HepG2 (cell line): ENCODE results near the gene GASK1A. TPM values are rescaled to one million over a fixed set of nuclear protein-coding genes. Genes with fewer than 3 reads are reported as not detected.

ENCODE experiments used
- ATAC-seq: fragments of 200-7000 bp; cut with Tn5 transposase; 3 replicates; pipeline ENCODE4 v1.9.1; 2020; ENCODE audit warnings: mild to moderate bottlenecking, moderate library complexity
- BruUV-seq: library from RNA; stranded (reverse); fragments of 400-500 nt; replicated peaks from 2 replicates; lab custom pipeline; 2021; lab: Mats Ljungman, UMichigan
- CTCF ChIA-PET: fragments of 300-600 bp; formaldehyde crosslinking; extraction: SDS; loops from one replicate; lab custom pipeline; 2021; ENCODE audit warnings: low total read pairs, inconsistent platforms, low intra/inter-chr PET ratio; lab: Yijun Ruan, JAX
- POLR2A ChIA-PET: fragments of 350-600 bp; sonication (Branson Sonifier 250); formaldehyde crosslinking; loops from one replicate; lab custom pipeline; 2020; ENCODE audit warnings: antibody characterized with exemption, inconsistent platforms; lab: Yijun Ruan, JAX
- DNase-seq: peaks from one replicate; pipeline ENCODE4 v3.0.0-alpha.2; 2015; ENCODE audit warnings: low spot score
- FAIRE-seq: peaks from 3 replicates; lab custom pipeline; 2011; peaks lifted over from hg19 to GRCh38; lab: Jason Lieb, UNC
- H2AFZ ChIP-seq: one replicate; pipeline ENCODE4 v1.6.1; 2011; ENCODE audit warnings: low read length, inconsistent platforms
- H3K27ac ChIP-seq: fragments of 300-600 bp; 3 replicates; pipeline ENCODE4 v1.8.0; 2011; ENCODE audit warnings: mixed run types, mild to moderate bottlenecking, mixed read lengths, low read length, inconsistent platforms; ENCODE audit not compliant: insufficient read depth; ENCODE audit errors: extremely low read length
- H3K27me3 ChIP-seq, 2 experiments: fragments of 200-600 bp in 1 of 2; 2 replicates in 1 of 2; 3 replicates in 1 of 2; pipeline versions ENCODE4 v1.6.0 to v1.8.0; 2011; ENCODE audit warnings: low read length in 2 of 2, mild to moderate bottlenecking in 2 of 2, moderate library complexity in 2 of 2, inconsistent platforms in 1 of 2; ENCODE audit not compliant: insufficient read depth in 2 of 2, control insufficient read depth in 1 of 2
- H3K36me3 ChIP-seq, 2 experiments: fragments of 200-600 bp in 1 of 2; replicated peaks in 1 of 2; 2 replicates in 1 of 2; 3 replicates in 1 of 2; pipeline versions ENCODE4 v1.5.1 to v1.8.0; 2011; ENCODE audit warnings: low read length in 2 of 2, inconsistent platforms in 1 of 2; ENCODE audit not compliant: insufficient read depth in 2 of 2, control insufficient read depth in 1 of 2
- H3K4me1 ChIP-seq: 2 replicates; pipeline ENCODE4 v1.5.1; 2012; ENCODE audit warnings: low read length, inconsistent platforms; ENCODE audit not compliant: insufficient read depth
- H3K4me2 ChIP-seq: 2 replicates; pipeline ENCODE4 v1.6.0; 2011; ENCODE audit warnings: low read depth, low read length, inconsistent platforms
- H3K4me3 ChIP-seq, 3 experiments: fragments of 200-600 bp in 1 of 3; sonication (generic), shearing (Covaris generic) in 1 of 3; replicated peaks in 1 of 3; 2 replicates each; pipeline ENCODE4 v1.5.1; 2011 to 2016; ENCODE audit warnings: low read length in 3 of 3, inconsistent platforms in 2 of 3, low read depth in 2 of 3, mild to moderate bottlenecking in 2 of 3, control low read depth in 1 of 3, mixed read lengths in 1 of 3; ENCODE audit not compliant: insufficient read depth in 1 of 3
- H3K79me2 ChIP-seq: one replicate; pipeline ENCODE4 v1.6.1; 2011; ENCODE audit warnings: low read length, inconsistent platforms; ENCODE audit not compliant: insufficient read depth
- H3K9ac ChIP-seq: 2 replicates; pipeline ENCODE4 v1.6.0; 2011; ENCODE audit warnings: mild to moderate bottlenecking, low read depth, low read length, inconsistent platforms; ENCODE audit not compliant: insufficient read depth
- H3K9me3 ChIP-seq: 2 replicates; pipeline ENCODE4 v1.5.1; 2012; ENCODE audit warnings: mild to moderate bottlenecking, low read length
- H4K20me1 ChIP-seq: 2 replicates; pipeline ENCODE4 v1.6.0; 2011; ENCODE audit warnings: inconsistent platforms, mild to moderate bottlenecking, low read length, moderate library complexity; ENCODE audit not compliant: insufficient read depth
- CHD4 ChIP-seq: fragments of 200-600 bp; sonication (generic); IDR thresholded peaks from 2 replicates; pipeline ENCODE4 v1.7.0; 2017; ENCODE audit warnings: mild to moderate bottlenecking, low read length, borderline replicate concordance
- CREB1 ChIP-seq, 2 experiments: fragments of 450-650 bp in 1 of 2; IDR thresholded peaks; 2 replicates each; pipeline ENCODE4 v1.6.1; 2016 to 2017; ENCODE audit warnings: control low read depth in 1 of 2, mild to moderate bottlenecking in 1 of 2, missing compliant biosample characterization in 1 of 2, missing genetic modification characterization in 1 of 2
- GABPA ChIP-seq, 2 experiments: IDR thresholded peaks; 2 replicates each; pipeline ENCODE4 v1.6.1; 2011 to 2016; ENCODE audit warnings: low read depth in 2 of 2, low read length in 1 of 2, missing biosample characterization in 1 of 2, missing genetic modification characterization in 1 of 2
- MTF2 ChIP-seq: sonication (generic); formaldehyde crosslinking; IDR thresholded peaks from 2 replicates; pipeline ENCODE4 v1.5.0; 2020; ENCODE audit warnings: missing genetic modification reagents, borderline replicate concordance
- MZF1 ChIP-seq: sonication (generic); formaldehyde crosslinking; IDR thresholded peaks from 2 replicates; pipeline ENCODE4 v1.8.1; 2023; ENCODE audit warnings: mild to moderate bottlenecking, missing genetic modification reagents, borderline replicate concordance
- NAIF1 ChIP-seq: sonication (generic); formaldehyde crosslinking; IDR thresholded peaks from 2 replicates; pipeline ENCODE4 v1.5.0; 2020; ENCODE audit warnings: mild to moderate bottlenecking, missing genetic modification reagents, borderline replicate concordance
- ONECUT2 ChIP-seq: sonication (generic); formaldehyde crosslinking; IDR thresholded peaks from 2 replicates; pipeline ENCODE4 v1.4.0; 2020; ENCODE audit warnings: missing genetic modification reagents
- POLR2AphosphoS2 ChIP-seq: IDR thresholded peaks from 2 replicates; pipeline ENCODE4 v1.6.1; 2011; ENCODE audit warnings: low read depth, low read length, improper control_type of control experiment
- SP2 ChIP-seq: sonication (generic); formaldehyde crosslinking; IDR thresholded peaks from 2 replicates; pipeline ENCODE4 v1.5.1; 2020; ENCODE audit warnings: mild to moderate bottlenecking, missing genetic modification reagents
- ZFAT ChIP-seq: sonication (generic); formaldehyde crosslinking; conservative IDR thresholded peaks from 2 replicates; pipeline ENCODE4 v1.8.1; 2023; ENCODE audit warnings: missing genetic modification reagents, inconsistent platforms
- ZFYVE20 ChIP-seq: sonication (generic); formaldehyde crosslinking; IDR thresholded peaks from 2 replicates; pipeline ENCODE4 v1.8.0; 2023; ENCODE audit warnings: low read depth, mild to moderate bottlenecking, moderate library complexity, missing genetic modification reagents, borderline replicate concordance
- ZNF430 ChIP-seq: sonication (generic); formaldehyde crosslinking; IDR thresholded peaks from 2 replicates; pipeline ENCODE4 v1.9.0; 2021; ENCODE audit warnings: mild to moderate bottlenecking, missing genetic modification reagents
- ZNF563 ChIP-seq: sonication (generic); formaldehyde crosslinking; IDR thresholded peaks from 2 replicates; pipeline ENCODE4 v1.8.0; 2022; ENCODE audit warnings: mild to moderate bottlenecking, moderate library complexity, missing genetic modification reagents
- ZNF780A ChIP-seq: sonication (generic); formaldehyde crosslinking; IDR thresholded peaks from 2 replicates; pipeline ENCODE4 v1.8.0; 2022; ENCODE audit warnings: mild to moderate bottlenecking, missing genetic modification reagents, moderate library complexity
- in situ Hi-C: cut with HindIII; loops from 2 replicates; pipeline ENCODE4 v1.10.0; 2017; ENCODE audit warnings: low pct_unique_long_range_greater_than_20kb; ENCODE audit not compliant: extremely low pct_ligation_motif_present
- intact Hi-C: fragments of 100-400 bp; cut with micrococcal nuclease; formaldehyde crosslinking; loops from one replicate; pipeline ENCODE4 v1.10.0; 2022; ENCODE audit not compliant: unreplicated experiment
- polyA plus RNA-seq, 8 experiments: library from polyadenylated mRNA; depleted of rRNA in 3 of 8; stranded (reverse) in 7 of 8; unstranded in 1 of 8; fragments of >200 nt; fragmentation: Illumina TruSeq in 4 of 8; extraction: Trizol in 4 of 8; gene quantifications; 2 replicates each; pipeline versions ENCODE4 v1.2.1 to v1.2.3, GENCODE V29; 2011 to 2016; ENCODE audit warnings: low read depth in 4 of 8, missing spikeins in 1 of 8, mixed read lengths in 1 of 8; ENCODE audit not compliant: insufficient read depth in 1 of 8
- total RNA-seq, 5 experiments: library from RNA; depleted of rRNA; stranded (reverse); fragments of >200 nt; fragmentation: Illumina TruSeq; extraction: Trizol; gene quantifications; 2 replicates each; pipeline ENCODE4 v1.2.3, GENCODE V29; 2016; ENCODE audit warnings: low read depth in 1 of 5
- TF ChIP-seq, protein P1 (sequence below): sonication (generic); formaldehyde crosslinking; IDR thresholded peaks from 2 replicates; pipeline ENCODE4 v1.5.0; 2020; ENCODE audit warnings: missing genetic modification reagents
- TF ChIP-seq, protein P2 (sequence below): sonication (generic); formaldehyde crosslinking; IDR thresholded peaks from 2 replicates; pipeline ENCODE4 v1.5.0; 2020; ENCODE audit warnings: mild to moderate bottlenecking, low read depth, missing genetic modification reagents, borderline replicate concordance

The GASK1A gene
- total and polyA plus RNA-seq, 2 of the 13 experiments (the other 11 are each of a cell fraction or from before 2014, with no cell fraction given) = not detected

DNA sequence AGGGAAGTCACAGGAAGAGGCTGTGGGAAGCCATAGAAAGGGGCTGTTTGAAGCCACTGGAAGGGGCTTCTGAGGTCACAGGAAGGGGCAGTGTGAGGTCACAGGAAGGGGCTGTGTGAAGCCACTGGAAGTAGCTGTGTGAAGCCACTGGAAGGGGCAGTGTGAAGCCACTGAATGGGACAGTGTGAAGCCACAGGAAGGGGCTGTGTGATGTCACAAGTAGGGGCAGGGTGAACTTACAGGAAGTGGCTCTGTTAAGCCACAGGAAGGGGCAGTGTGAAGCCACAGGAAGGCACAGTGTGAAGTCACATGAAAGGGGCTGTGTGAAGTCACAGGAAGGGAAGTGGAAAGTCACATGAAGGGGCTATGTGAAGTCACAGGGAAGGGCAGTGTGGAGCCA is 33.1 kb downstream of the GASK1A start:
- no TSS peak for BruUV-seq

More for the DNA sequence above, 33.1 kb downstream of the GASK1A start:
- no peaks in the 10 kb centered on the region for H3K79me2 ChIP-seq
- no peaks in the 10 kb centered on the region for H3K36me3 ChIP-seq
- CTCF ChIA-PET = no interaction called here
- no peaks in the 10 kb centered on the region for H4K20me1 ChIP-seq
- H3K27ac ChIP-seq = no peak overlapping the region
- no peak overlapping the region for H3K9ac ChIP-seq
- no peaks in the 10 kb centered on the region for H3K4me1 ChIP-seq
- no peak for TF ChIP-seq MZF1 (CRISPR knock-in tag)
- no peak for TF ChIP-seq POLR2AphosphoS2
- TF ChIP-seq ZNF563 (CRISPR knock-in tag) = no peak
- TF ChIP-seq SP2 (CRISPR knock-in tag) = no peak
- TF ChIP-seq ZNF780A = no peak
- no peak for TF ChIP-seq MTF2 (CRISPR knock-in tag)
- TF ChIP-seq, protein P1, sequence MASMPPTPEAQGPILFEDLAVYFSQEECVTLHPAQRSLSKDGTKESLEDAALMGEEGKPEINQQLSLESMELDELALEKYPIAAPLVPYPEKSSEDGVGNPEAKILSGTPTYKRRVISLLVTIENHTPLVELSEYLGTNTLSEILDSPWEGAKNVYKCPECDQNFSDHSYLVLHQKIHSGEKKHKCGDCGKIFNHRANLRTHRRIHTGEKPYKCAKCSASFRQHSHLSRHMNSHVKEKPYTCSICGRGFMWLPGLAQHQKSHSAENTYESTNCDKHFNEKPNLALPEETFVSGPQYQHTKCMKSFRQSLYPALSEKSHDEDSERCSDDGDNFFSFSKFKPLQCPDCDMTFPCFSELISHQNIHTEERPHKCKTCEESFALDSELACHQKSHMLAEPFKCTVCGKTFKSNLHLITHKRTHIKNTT (CRISPR knock-in tag) = no peak
- 0 out of 2 replicates have a peak, but pooled peaks have one; percentile 3 for TF ChIP-seq CREB1 (IDR thresholded peaks at IDR 0.05)
- no peak for TF ChIP-seq CREB1 (CRISPR knock-in tag; IDR thresholded peaks at IDR 0.05)
- TF ChIP-seq, protein P2, sequence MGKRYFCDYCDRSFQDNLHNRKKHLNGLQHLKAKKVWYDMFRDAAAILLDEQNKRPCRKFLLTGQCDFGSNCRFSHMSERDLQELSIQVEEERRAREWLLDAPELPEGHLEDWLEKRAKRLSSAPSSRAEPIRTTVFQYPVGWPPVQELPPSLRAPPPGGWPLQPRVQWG (CRISPR knock-in tag) = no peak
- peak; percentile 23; the same call in 1 of the 2 replicates for TF ChIP-seq GABPA (IDR thresholded peaks at IDR 0.05; ENCODE audit: low read depth, low read length)
- TF ChIP-seq GABPA (CRISPR knock-in tag; IDR thresholded peaks at IDR 0.05; ENCODE audit: low read depth) = no peak
- no peak for TF ChIP-seq ZFYVE20 (CRISPR knock-in tag)
- TF ChIP-seq ONECUT2 = no peak
- no peak for TF ChIP-seq CHD4
- TF ChIP-seq ZFAT = no peak
- no peak for TF ChIP-seq ZNF430 (CRISPR knock-in tag)
- TF ChIP-seq NAIF1 = no peak
- POLR2A ChIA-PET = no interaction called here
- peaks cover 57% of the 10 kb centered on the region for H3K9me3 ChIP-seq
- no peaks in the 10 kb centered on the region for H3K27me3 ChIP-seq
- no peak overlapping the region for H3K4me2 ChIP-seq
- DNase-seq (no peak), FAIRE-seq (no peak), ATAC-seq (no peak)
- no peak overlapping the region for H2AFZ ChIP-seq
- no peak overlapping the region for H3K4me3 ChIP-seq
- in situ Hi-C loops (no loop called here), intact Hi-C loops (no loop called here)
